ENCODE results near the gene RBMS1. TPM values are rescaled to one million over a fixed set of nuclear protein-coding genes. Genes with fewer than 3 reads are reported as not detected.

Gene RBMS1
- total RNA-seq, 3 donors from 2014 or later (not counting 1 experiment from before 2014, with no cell fraction given) = 111 to 167 (median 132) TPM

- Histone ChIP-seq H3K4me3 (ENCODE audit: low read length) (no peak overlapping the region), H3K9me3 (ENCODE audit: control insufficient read depth, insufficient read depth, low read length) (no peaks in the 10 kb centered on the region), H3K27ac (ENCODE audit: low read length) (no peak overlapping the region), H3K36me3 (ENCODE audit: control insufficient read depth, insufficient read depth, low read length) (no peaks in the 10 kb centered on the region), H3K4me1 (ENCODE audit: control insufficient read depth, insufficient read depth, low read length) (no peaks in the 10 kb centered on the region), H3K27me3 (ENCODE audit: control insufficient read depth, insufficient read depth, low read length) (no peaks in the 10 kb centered on the region)
- no peak for ATAC-seq
- WGBS (ENCODE audit: insufficient coverage) = no CpG with 5 or more reads among the region's 1 CpG
- H3K27me3 Mint-ChIP-seq (ENCODE audit: low read depth in 2 of 2) = peaks cover 0 to 3% of the 10 kb centered on the region in 2 donors
- intact Hi-C loops (cut with micrococcal nuclease) = no loop called here
- H3K27ac Mint-ChIP-seq = no peak overlapping the region
- H3K4me3 Mint-ChIP-seq = no peak overlapping the region
- peaks cover 0 to 3% of the 10 kb centered on the region in 2 donors for H3K4me1 Mint-ChIP-seq
- TF ChIP-seq, protein P1, sequence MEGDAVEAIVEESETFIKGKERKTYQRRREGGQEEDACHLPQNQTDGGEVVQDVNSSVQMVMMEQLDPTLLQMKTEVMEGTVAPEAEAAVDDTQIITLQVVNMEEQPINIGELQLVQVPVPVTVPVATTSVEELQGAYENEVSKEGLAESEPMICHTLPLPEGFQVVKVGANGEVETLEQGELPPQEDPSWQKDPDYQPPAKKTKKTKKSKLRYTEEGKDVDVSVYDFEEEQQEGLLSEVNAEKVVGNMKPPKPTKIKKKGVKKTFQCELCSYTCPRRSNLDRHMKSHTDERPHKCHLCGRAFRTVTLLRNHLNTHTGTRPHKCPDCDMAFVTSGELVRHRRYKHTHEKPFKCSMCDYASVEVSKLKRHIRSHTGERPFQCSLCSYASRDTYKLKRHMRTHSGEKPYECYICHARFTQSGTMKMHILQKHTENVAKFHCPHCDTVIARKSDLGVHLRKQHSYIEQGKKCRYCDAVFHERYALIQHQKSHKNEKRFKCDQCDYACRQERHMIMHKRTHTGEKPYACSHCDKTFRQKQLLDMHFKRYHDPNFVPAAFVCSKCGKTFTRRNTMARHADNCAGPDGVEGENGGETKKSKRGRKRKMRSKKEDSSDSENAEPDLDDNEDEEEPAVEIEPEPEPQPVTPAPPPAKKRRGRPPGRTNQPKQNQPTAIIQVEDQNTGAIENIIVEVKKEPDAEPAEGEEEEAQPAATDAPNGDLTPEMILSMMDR (IDR thresholded peaks at IDR 0.05) = no peak
- H3K36me3 Mint-ChIP-seq = no peaks in the 10 kb centered on the region
- DNase-seq = no peak
- peaks cover 0 to 2% of the 10 kb centered on the region in 2 donors for H3K9me3 Mint-ChIP-seq
Measured at GRCh38 chr2:160255408-160255807, 238.2 kb downstream of the RBMS1 start.

- Mint-ChIP-seq H3K4me3 (no peak overlapping the region), H3K27ac (no peak overlapping the region), H3K27me3 (ENCODE audit: low read depth in 2 of 2) (peaks cover 0 to 3% of the 10 kb centered on the region in 2 donors), H3K4me1 (peaks cover 0 to 3% of the 10 kb centered on the region in 2 donors), H3K36me3 (no peaks in the 10 kb centered on the region), H3K9me3 (no peaks in the 10 kb centered on the region)
- Histone ChIP-seq H3K4me1 (ENCODE audit: control insufficient read depth, insufficient read depth, low read length) (no peaks in the 10 kb centered on the region), H3K9me3 (ENCODE audit: control insufficient read depth, insufficient read depth, low read length) (no peaks in the 10 kb centered on the region), H3K36me3 (ENCODE audit: control insufficient read depth, insufficient read depth, low read length) (no peaks in the 10 kb centered on the region), H3K27me3 (ENCODE audit: control insufficient read depth, insufficient read depth, low read length) (no peaks in the 10 kb centered on the region), H3K4me3 (ENCODE audit: low read length) (no peak overlapping the region), H3K27ac (ENCODE audit: low read length) (no peak overlapping the region)
- TF ChIP-seq, protein P1 (IDR thresholded peaks at IDR 0.05) = no peak
- ATAC-seq (no peak), DNase-seq (no peak)
- intact Hi-C loops (cut with micrococcal nuclease) = loop anchor here (5.0 kb wide), 1 partner anchor 808 kb away; no protein-coding TSS in a partner anchor
- 93% methylated on average over 5 of the region's 6 CpGs for WGBS (ENCODE audit: insufficient coverage)
Measured at GRCh38 chr2:160254189-160254762, 239.3 kb downstream of the RBMS1 start.

GRCh38 chr2:160253440-160254188 is 240.0 kb downstream of the RBMS1 start:
- H3K27me3 ChIP-seq (ENCODE audit: control insufficient read depth, insufficient read depth, low read length) = no peaks in the 10 kb centered on the region
- no peaks in the 10 kb centered on the region for H3K9me3 ChIP-seq (ENCODE audit: control insufficient read depth, insufficient read depth, low read length)
- TF ChIP-seq, protein P1 (IDR thresholded peaks at IDR 0.05) = no peak
- no peak for DNase-seq
- Mint-ChIP-seq H3K4me3 (no peak overlapping the region), H3K27ac (no peak overlapping the region), H3K36me3 (no peaks in the 10 kb centered on the region), H3K27me3 (ENCODE audit: low read depth in 2 of 2) (peaks cover 0 to 3% of the 10 kb centered on the region in 2 donors), H3K9me3 (no peaks in the 10 kb centered on the region), H3K4me1 (peaks cover 0 to 3% of the 10 kb centered on the region in 2 donors)
- H3K36me3 ChIP-seq (ENCODE audit: control insufficient read depth, insufficient read depth, low read length) = no peaks in the 10 kb centered on the region
- no peak overlapping the region for H3K27ac ChIP-seq (ENCODE audit: low read length)
- WGBS (ENCODE audit: insufficient coverage) = 92% methylated on average over 7 of the region's 9 CpGs
- no peaks in the 10 kb centered on the region for H3K4me1 ChIP-seq (ENCODE audit: control insufficient read depth, insufficient read depth, low read length)
- no peak overlapping the region for H3K4me3 ChIP-seq (ENCODE audit: low read length)
- intact Hi-C loops (cut with micrococcal nuclease) = loop anchor here (5.0 kb wide), 1 partner anchor 809 kb away; no protein-coding TSS in a partner anchor
- no peak for ATAC-seq
